ENCODE data around the gene HPSE2. TPM values are rescaled to one million over a fixed set of nuclear protein-coding genes. Genes with fewer than 3 reads are reported as not detected.

The HPSE2 gene
- total RNA-seq, 2 experiments from 2014 or later: 0.14 to 0.28 TPM

- H3K9me3 Mint-ChIP-seq: peaks cover 2% of the 10 kb centered on the region
- POLR2A ChIA-PET: no interaction called here
- DNase-seq (no peak), ATAC-seq (ENCODE audit: low read depth) (no peak)
- no peaks in the 10 kb centered on the region for H3K4me1 Mint-ChIP-seq
- H3K4me3 Mint-ChIP-seq: no peak overlapping the region
- H3K36me3 Mint-ChIP-seq: no peaks in the 10 kb centered on the region
- no peaks in the 10 kb centered on the region for H3K27me3 Mint-ChIP-seq
- no peak overlapping the region for H3K27ac Mint-ChIP-seq
Observed at GRCh38 chr10:99123336-99123735, 112.3 kb downstream of the HPSE2 start.

GRCh38 chr10:99119258-99119748 is 116.3 kb downstream of the HPSE2 start:
- POLR2A ChIA-PET: no interaction called here
- Mint-ChIP-seq H3K4me1 (no peaks in the 10 kb centered on the region), H3K27me3 (no peaks in the 10 kb centered on the region), H3K36me3 (no peaks in the 10 kb centered on the region), H3K27ac (no peak overlapping the region), H3K4me3 (no peak overlapping the region), H3K9me3 (peaks cover 2% of the 10 kb centered on the region)
- DNase-seq (no peak), ATAC-seq (ENCODE audit: low read depth) (no peak)

GRCh38 chr10:99115703-99116102 is 119.9 kb downstream of the HPSE2 start:
- DNase-seq: no peak
- H3K36me3 Mint-ChIP-seq: no peaks in the 10 kb centered on the region
- H3K4me1 Mint-ChIP-seq: no peaks in the 10 kb centered on the region
- ATAC-seq (ENCODE audit: low read depth): no peak
- no peak overlapping the region for H3K27ac Mint-ChIP-seq
- H3K4me3 Mint-ChIP-seq: no peak overlapping the region
- H3K9me3 Mint-ChIP-seq: peaks cover 2% of the 10 kb centered on the region
- POLR2A ChIA-PET: no interaction called here
- H3K27me3 Mint-ChIP-seq: no peaks in the 10 kb centered on the region

DNA sequence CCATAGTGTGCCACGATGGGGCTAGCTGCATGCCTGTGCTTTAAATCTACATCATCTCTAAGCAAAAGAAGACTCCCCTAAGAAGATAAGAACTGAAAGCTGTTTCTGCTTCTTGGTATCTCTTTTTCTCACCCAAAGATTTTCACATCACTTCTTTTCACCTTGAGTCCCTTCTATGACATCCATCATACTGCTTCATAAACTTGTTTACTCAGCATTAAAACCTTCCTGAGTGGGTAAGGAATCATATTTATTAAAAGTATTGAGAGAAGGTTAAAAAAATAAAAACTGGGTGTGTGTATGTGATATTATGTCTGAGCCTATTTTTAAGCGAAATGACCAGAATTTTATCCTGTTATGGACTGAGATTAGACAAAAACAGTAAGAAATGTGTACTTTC is 150.3 kb downstream of the HPSE2 start:
- no peaks in the 10 kb centered on the region for H3K9me3 Mint-ChIP-seq
- H3K27ac Mint-ChIP-seq: no peak overlapping the region
- no peak overlapping the region for H3K4me3 Mint-ChIP-seq
- POLR2A ChIA-PET: no interaction called here
- ATAC-seq (ENCODE audit: low read depth) (no peak), DNase-seq (no peak)
- H3K4me1 Mint-ChIP-seq: no peaks in the 10 kb centered on the region
- no peaks in the 10 kb centered on the region for H3K27me3 Mint-ChIP-seq
- H3K36me3 Mint-ChIP-seq: no peaks in the 10 kb centered on the region

- Mint-ChIP-seq H3K4me3 (no peak overlapping the region), H3K27ac (no peak overlapping the region), H3K36me3 (no peaks in the 10 kb centered on the region), H3K27me3 (no peaks in the 10 kb centered on the region), H3K4me1 (no peaks in the 10 kb centered on the region), H3K9me3 (no peaks in the 10 kb centered on the region)
- ATAC-seq (ENCODE audit: low read depth): no peak
- POLR2A ChIA-PET: no interaction called here
- DNase-seq: no peak
Observed at GRCh38 chr10:99084161-99084560, 151.5 kb downstream of the HPSE2 start.

DNA sequence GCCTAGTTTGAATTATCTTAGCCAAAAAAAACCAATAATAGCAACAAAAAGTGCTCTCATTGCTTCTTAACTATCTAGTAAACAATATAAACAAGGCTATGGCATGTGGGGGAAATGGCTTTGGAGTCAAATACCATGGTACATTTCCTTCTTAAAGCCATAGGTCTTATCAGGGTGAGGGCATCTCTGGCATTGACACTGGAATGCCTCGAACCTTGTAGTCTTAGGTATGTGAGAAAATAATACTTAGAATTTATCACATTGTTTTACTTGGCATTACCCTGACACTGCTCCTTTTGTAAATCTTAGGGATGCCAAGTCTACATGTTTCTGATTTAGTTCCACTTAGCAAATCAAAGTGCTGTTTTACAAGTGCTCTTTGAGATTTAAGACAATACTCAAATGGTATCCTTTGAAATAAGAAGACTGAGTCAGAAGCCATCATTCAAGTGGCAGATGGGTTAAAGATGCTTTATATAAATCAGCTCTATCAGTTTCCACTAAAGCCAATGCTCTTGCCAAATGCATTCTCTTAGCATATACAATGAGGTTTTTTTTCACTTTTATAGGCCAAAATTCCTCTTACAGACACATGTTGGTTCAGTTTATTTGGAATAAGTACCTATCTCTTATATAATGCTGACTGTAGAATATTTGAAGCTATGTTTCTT is 155.2 kb downstream of the HPSE2 start:
- Mint-ChIP-seq H3K36me3 (no peaks in the 10 kb centered on the region), H3K4me3 (no peak overlapping the region), H3K9me3 (no peaks in the 10 kb centered on the region), H3K27me3 (no peaks in the 10 kb centered on the region), H3K4me1 (no peaks in the 10 kb centered on the region), H3K27ac (no peak overlapping the region)
- ATAC-seq (ENCODE audit: low read depth): no peak
- POLR2A ChIA-PET: no interaction called here
- DNase-seq: no peak

GRCh38 chr10:99062591-99062990 is 173.1 kb downstream of the HPSE2 start:
- ATAC-seq (ENCODE audit: low read depth): no peak
- POLR2A ChIA-PET: interaction anchor here (0.6 kb wide), 1 partner anchor 349 kb away, joined by 5 read pairs; no protein-coding TSS in a partner anchor
- Mint-ChIP-seq H3K4me1 (no peaks in the 10 kb centered on the region), H3K36me3 (no peaks in the 10 kb centered on the region), H3K27ac (no peak overlapping the region), H3K4me3 (no peak overlapping the region), H3K27me3 (no peaks in the 10 kb centered on the region), H3K9me3 (no peaks in the 10 kb centered on the region)
- DNase-seq: no peak

GRCh38 chr10:99058762-99059161 is 176.9 kb downstream of the HPSE2 start:
- Mint-ChIP-seq H3K36me3 (no peaks in the 10 kb centered on the region), H3K27ac (no peak overlapping the region), H3K27me3 (no peaks in the 10 kb centered on the region), H3K9me3 (no peaks in the 10 kb centered on the region), H3K4me3 (no peak overlapping the region), H3K4me1 (no peaks in the 10 kb centered on the region)
- POLR2A ChIA-PET: no interaction called here
- DNase-seq: no peak
- ATAC-seq (ENCODE audit: low read depth): no peak

DNA sequence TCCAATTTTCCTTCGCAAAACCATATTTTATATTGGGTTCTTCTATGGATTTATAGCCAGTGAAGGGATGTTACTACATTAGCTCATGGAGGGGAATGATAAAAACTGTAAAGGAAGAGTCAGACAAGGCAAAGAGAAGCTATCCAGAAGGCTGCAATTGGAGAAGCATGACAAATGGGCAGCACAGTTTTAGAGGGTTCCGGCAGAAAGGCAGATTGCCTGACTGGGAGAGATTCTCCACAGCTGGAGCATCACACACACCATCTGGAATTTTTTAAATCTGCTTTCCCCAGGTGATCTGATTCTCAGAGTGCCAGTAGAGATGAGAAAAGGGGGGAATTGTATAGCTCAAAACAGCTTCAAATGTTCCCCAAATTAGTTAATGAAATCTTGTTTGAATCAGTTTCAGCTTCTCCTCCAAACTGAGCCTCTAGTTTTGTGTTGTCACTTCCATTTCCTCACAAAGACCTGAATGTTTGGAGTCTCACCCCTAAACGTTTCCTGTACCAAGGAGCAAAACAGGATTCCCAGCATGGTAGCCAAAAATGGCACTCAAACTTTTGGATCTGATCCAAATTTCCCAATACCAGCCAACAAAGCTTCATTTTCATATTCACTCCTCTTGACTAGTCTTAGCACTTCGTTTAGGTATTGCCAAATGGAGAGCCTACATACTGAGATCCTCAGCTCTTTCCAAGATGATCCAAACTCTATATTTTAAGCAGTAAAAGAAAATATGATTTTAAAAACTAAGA is 177.5 kb downstream of the HPSE2 start:
- no peak for DNase-seq
- no peak overlapping the region for H3K4me3 Mint-ChIP-seq
- H3K27ac Mint-ChIP-seq: no peak overlapping the region

GRCh38 chr10:99045671-99046070 is 190.0 kb downstream of the HPSE2 start:
- Mint-ChIP-seq H3K9me3 (peaks cover 1% of the 10 kb centered on the region), H3K27ac (no peak overlapping the region), H3K36me3 (no peaks in the 10 kb centered on the region), H3K4me1 (no peaks in the 10 kb centered on the region), H3K27me3 (no peaks in the 10 kb centered on the region), H3K4me3 (no peak overlapping the region)
- ATAC-seq (ENCODE audit: low read depth): no peak
- no peak for DNase-seq
- POLR2A ChIA-PET: no interaction called here

More for the DNA sequence above, 177.5 kb downstream of the HPSE2 start:
- Mint-ChIP-seq H3K4me1 (no peaks in the 10 kb centered on the region), H3K9me3 (no peaks in the 10 kb centered on the region), H3K36me3 (no peaks in the 10 kb centered on the region), H3K27me3 (no peaks in the 10 kb centered on the region)
- ATAC-seq (ENCODE audit: low read depth): no peak
- POLR2A ChIA-PET: no interaction called here

DNA sequence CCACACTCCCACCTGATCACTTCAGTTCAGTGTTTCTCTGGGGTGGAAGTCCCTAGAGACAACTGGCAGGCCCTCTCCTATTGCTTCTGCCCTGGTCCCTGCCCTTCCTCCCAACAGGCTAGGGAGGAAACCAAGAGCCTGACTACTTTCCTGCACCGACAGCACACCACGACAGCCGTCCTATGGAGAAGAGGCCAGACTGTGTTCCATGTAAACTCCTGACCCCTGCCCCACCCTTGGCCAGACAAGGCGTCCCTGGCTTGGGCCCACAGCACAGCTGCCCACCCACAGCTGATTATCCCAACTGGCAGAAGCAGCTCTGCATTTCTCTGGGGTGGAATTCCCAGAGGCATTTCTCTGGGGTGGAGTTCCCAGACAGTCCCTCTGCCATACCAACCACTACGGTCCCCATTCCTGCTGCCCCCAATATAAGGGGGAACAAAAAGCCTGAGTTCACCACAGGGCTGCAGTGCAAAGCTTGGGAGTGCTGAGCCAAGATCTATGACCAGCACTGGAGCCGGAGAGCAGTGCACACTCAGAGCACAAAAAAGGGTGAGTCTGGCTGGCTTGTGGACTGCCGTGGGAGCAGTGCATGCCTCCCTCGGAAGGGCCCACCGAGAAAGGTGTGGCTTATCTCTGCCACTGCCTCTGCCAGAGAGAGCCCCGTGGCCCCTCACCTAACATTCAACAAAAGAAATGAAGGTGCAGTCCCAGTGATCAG is 193.4 kb downstream of the HPSE2 start:
- H3K4me3 Mint-ChIP-seq: no peak overlapping the region
- ATAC-seq (ENCODE audit: low read depth) (no peak), DNase-seq (no peak)
- H3K36me3 Mint-ChIP-seq: no peaks in the 10 kb centered on the region
- H3K27me3 Mint-ChIP-seq: no peaks in the 10 kb centered on the region
- no peaks in the 10 kb centered on the region for H3K9me3 Mint-ChIP-seq
- POLR2A ChIA-PET: no interaction called here
- H3K4me1 Mint-ChIP-seq: no peaks in the 10 kb centered on the region
- H3K27ac Mint-ChIP-seq: no peak overlapping the region

GRCh38 chr10:99041468-99041867 is 194.2 kb downstream of the HPSE2 start:
- Mint-ChIP-seq H3K27me3 (no peaks in the 10 kb centered on the region), H3K4me3 (no peak overlapping the region), H3K4me1 (no peaks in the 10 kb centered on the region), H3K36me3 (no peaks in the 10 kb centered on the region), H3K9me3 (no peaks in the 10 kb centered on the region), H3K27ac (no peak overlapping the region)
- ATAC-seq (ENCODE audit: low read depth) (no peak), DNase-seq (no peak)
- POLR2A ChIA-PET: no interaction called here

GRCh38 chr10:99013885-99014284 is 221.8 kb downstream of the HPSE2 start:
- peaks cover 2% of the 10 kb centered on the region for H3K9me3 Mint-ChIP-seq
- H3K4me3 Mint-ChIP-seq: no peak overlapping the region
- H3K27me3 Mint-ChIP-seq: no peaks in the 10 kb centered on the region
- ATAC-seq (ENCODE audit: low read depth) (no peak), DNase-seq (no peak)
- no peaks in the 10 kb centered on the region for H3K4me1 Mint-ChIP-seq
- no peaks in the 10 kb centered on the region for H3K36me3 Mint-ChIP-seq
- POLR2A ChIA-PET: no interaction called here
- no peak overlapping the region for H3K27ac Mint-ChIP-seq

- Mint-ChIP-seq H3K27ac (no peak overlapping the region), H3K9me3 (peaks cover 3% of the 10 kb centered on the region), H3K4me1 (no peaks in the 10 kb centered on the region), H3K4me3 (no peak overlapping the region), H3K36me3 (no peaks in the 10 kb centered on the region), H3K27me3 (no peaks in the 10 kb centered on the region)
- no peak for ATAC-seq (ENCODE audit: low read depth)
- DNase-seq: no peak
- POLR2A ChIA-PET: no interaction called here
Observed at GRCh38 chr10:99010286-99010685, 225.4 kb downstream of the HPSE2 start.

All from activated naive CD8-positive, alpha-beta T cell treated with anti-CD3 and anti-CD28 coated beads, Interleukin-2, amount 10 ng/mL, durations not matched to agents 7 days and 5 days (primary cell).